ENCODE results near the gene DTX1. TPM values are rescaled to one million over a fixed set of nuclear protein-coding genes. Genes with fewer than 3 reads are reported as not detected.

The DTX1 gene
- total RNA-seq, 4 donors from 2014 or later: 0.49 to 1.1 (median 0.77) TPM

DNA sequence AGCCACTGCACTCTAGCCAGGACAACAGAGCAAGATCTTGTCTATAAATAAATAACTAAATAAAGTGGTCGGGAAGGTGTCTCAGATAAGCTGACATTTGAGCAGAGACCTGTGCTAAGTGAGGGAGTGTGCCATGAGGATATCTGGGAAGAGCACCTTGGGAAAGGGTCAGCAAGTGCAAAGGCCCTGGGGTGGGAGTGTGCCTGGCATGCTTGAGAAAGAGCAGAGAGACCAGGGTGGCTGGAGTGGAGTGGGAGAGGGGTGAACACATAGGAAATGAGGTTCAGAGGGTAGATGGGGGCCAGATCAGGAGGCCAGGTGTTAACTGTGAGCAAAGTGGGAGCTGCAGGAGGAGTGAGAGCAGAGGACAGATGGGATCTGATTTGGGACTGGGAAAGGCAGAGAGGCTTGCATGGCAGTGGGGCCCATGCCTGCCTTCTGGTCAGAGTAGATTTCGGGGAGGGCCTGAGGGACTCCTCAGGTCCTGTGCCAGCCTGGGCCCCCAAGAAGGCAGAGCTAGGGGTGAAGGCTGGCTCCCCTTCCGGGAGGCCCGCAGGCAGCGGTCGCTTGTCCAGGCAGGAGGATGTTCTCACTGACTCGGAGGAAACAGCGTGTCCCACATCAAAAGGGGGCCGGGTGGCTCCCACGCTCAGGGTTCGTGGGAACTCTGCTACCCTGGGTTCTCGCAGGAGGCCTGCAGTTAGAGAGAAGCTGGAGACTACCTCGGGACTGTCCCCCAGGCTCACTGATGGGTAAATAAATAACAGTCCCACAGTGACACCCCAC is 32.6 kb downstream of the DTX1 start:
- Histone ChIP-seq H3K4me1 (peaks cover 0 to 3% of the 10 kb centered on the region in 2 donors), H3K27me3 (peaks cover 13 to 32% (median 22%) of the 10 kb centered on the region in 3 donors), H3K36me3 (no peaks in the 10 kb centered on the region), H3K9me3 (no peaks in the 10 kb centered on the region), H3K27ac (no peak overlapping the region), H3K4me3 (no peak overlapping the region)
- DNase-seq (no peak), ATAC-seq (no peak)
- intact Hi-C loops (cut with DNase I; ENCODE audit: low total_unique reads) (no loop called here), in situ Hi-C loops (cut with MboI; ENCODE audit: low sequenced_read_pairs in 4 of 4) (no loop called here)
- TF ChIP-seq, protein P1, sequence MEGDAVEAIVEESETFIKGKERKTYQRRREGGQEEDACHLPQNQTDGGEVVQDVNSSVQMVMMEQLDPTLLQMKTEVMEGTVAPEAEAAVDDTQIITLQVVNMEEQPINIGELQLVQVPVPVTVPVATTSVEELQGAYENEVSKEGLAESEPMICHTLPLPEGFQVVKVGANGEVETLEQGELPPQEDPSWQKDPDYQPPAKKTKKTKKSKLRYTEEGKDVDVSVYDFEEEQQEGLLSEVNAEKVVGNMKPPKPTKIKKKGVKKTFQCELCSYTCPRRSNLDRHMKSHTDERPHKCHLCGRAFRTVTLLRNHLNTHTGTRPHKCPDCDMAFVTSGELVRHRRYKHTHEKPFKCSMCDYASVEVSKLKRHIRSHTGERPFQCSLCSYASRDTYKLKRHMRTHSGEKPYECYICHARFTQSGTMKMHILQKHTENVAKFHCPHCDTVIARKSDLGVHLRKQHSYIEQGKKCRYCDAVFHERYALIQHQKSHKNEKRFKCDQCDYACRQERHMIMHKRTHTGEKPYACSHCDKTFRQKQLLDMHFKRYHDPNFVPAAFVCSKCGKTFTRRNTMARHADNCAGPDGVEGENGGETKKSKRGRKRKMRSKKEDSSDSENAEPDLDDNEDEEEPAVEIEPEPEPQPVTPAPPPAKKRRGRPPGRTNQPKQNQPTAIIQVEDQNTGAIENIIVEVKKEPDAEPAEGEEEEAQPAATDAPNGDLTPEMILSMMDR (IDR thresholded peaks at IDR 0.05 in 4 of 5, conservative IDR thresholded peaks at IDR 0.05 in 1 of 5): no peak
- TF ChIP-seq POLR2A (IDR thresholded peaks at IDR 0.05): no peak

DNA sequence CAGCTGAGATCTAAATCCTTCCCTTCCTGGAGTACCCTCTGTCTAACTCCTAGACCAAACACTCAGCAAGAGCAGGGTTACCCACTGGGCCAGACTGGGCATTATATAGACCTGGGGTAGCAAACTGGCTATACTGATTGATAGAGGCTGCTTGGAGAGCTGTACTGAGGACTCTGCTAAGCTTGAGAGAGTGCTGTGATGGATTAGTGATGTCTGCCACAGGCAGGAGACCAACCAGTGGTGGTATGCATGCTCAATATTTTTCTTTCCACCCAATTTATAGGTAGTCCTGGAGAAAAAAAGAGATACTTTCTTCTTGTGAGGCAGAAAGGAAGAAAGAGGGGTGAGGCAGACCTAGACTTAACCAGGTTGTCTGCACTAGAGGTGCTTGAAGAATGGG is 33.3 kb downstream of the DTX1 start:
- no peak for ATAC-seq
- Histone ChIP-seq H3K4me1 (peaks cover 0 to 3% of the 10 kb centered on the region in 2 donors), H3K4me3 (no peak overlapping the region), H3K36me3 (no peaks in the 10 kb centered on the region), H3K9me3 (no peaks in the 10 kb centered on the region), H3K27ac (no peak overlapping the region), H3K27me3 (peaks cover 13 to 33% (median 23%) of the 10 kb centered on the region in 3 donors)
- no peak for DNase-seq
- intact Hi-C loops (cut with DNase I; ENCODE audit: low total_unique reads): no loop called here
- in situ Hi-C loops (cut with MboI; ENCODE audit: low sequenced_read_pairs in 4 of 4): no loop called here
- TF ChIP-seq, protein P1 (IDR thresholded peaks at IDR 0.05 in 4 of 5, conservative IDR thresholded peaks at IDR 0.05 in 1 of 5): no peak
- TF ChIP-seq POLR2A (IDR thresholded peaks at IDR 0.05): no peak

DNA sequence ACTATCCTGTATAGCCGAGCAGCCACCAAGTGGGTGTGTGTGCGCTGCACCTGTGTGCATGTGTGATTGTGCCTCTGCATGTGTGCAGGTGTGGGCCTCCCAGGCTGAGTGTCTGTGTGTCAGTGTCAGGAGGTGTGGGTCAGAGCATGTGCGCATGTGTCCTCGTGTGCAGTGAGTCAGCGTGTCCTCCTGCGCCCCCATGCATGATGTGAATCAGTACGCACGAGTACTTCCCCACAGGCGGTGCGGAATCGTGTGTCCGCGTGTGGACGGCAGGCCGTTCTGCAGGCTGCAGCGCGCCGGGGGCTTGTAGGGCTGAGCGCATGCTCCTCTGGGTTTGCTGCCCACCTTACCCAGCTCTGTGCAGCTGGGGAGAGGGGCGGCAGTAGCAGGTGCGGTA is 34.2 kb downstream of the DTX1 start:
- ATAC-seq (no peak), DNase-seq (no peak)
- Histone ChIP-seq H3K27ac (no peak overlapping the region), H3K36me3 (no peaks in the 10 kb centered on the region), H3K4me1 (peaks cover 0 to 3% of the 10 kb centered on the region in 2 donors), H3K27me3 (peaks cover 13 to 30% (median 23%) of the 10 kb centered on the region in 3 donors), H3K4me3 (no peak overlapping the region), H3K9me3 (no peaks in the 10 kb centered on the region)
- in situ Hi-C loops (cut with MboI; ENCODE audit: low sequenced_read_pairs in 4 of 4) (no loop called here), intact Hi-C loops (cut with DNase I; ENCODE audit: low total_unique reads) (no loop called here)
- no peak for TF ChIP-seq POLR2A (IDR thresholded peaks at IDR 0.05)
- TF ChIP-seq, protein P1 (IDR thresholded peaks at IDR 0.05 in 4 of 5, conservative IDR thresholded peaks at IDR 0.05 in 1 of 5): no peak

DNA sequence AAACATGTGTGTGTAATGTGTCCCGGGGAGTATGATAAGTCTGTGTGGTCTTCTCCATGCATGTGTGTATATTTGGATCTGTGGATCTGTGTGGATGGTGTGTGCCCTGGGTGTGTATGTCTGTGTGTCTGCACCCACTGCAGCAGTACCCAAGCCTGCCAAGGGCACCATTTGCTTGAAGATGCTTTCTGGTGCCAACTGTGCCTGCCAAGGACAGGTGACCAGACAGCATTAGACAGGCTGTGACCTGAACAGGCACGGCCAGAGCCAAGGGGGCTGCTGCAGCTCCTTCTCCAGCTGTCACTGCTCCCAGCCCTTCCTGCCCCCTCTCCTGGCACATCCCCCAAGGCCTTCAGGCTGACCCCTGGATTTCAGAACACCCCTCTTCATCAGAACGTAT is 35.0 kb downstream of the DTX1 start:
- in situ Hi-C loops (cut with MboI; ENCODE audit: low sequenced_read_pairs in 4 of 4): no loop called here
- no peak for DNase-seq
- Histone ChIP-seq H3K4me1 (peaks cover 0 to 3% of the 10 kb centered on the region in 2 donors), H3K9me3 (no peaks in the 10 kb centered on the region), H3K4me3 (no peak overlapping the region), H3K36me3 (no peaks in the 10 kb centered on the region), H3K27ac (no peak overlapping the region), H3K27me3 (peaks cover 13 to 29% (median 23%) of the 10 kb centered on the region in 3 donors)
- TF ChIP-seq POLR2A (IDR thresholded peaks at IDR 0.05): no peak
- TF ChIP-seq, protein P1 (IDR thresholded peaks at IDR 0.05 in 4 of 5, conservative IDR thresholded peaks at IDR 0.05 in 1 of 5): no peak
- no peak for ATAC-seq
- intact Hi-C loops (cut with DNase I; ENCODE audit: low total_unique reads): no loop called here
